WTC11 (cell line): Measurements from ENCODE around the gene KCNQ2. TPM values are rescaled to one million over a fixed set of nuclear protein-coding genes. Genes with fewer than 3 reads are reported as not detected.

ENCODE experiments used
- ATAC-seq: fragments of 200-7000 bp; cut with Tn5 transposase; 2 replicates; pipeline ENCODE4 v1.10.0; 2021; ENCODE audit warnings: mild to moderate bottlenecking, moderate library complexity
- CTCF ChIA-PET: fragments of 300-600 bp; sonication (Branson Sonifier 250); formaldehyde crosslinking; loops from one replicate; lab custom pipeline; 2021; ENCODE audit warnings: antibody characterized with exemption; lab: Charles Lee
- POLR2A ChIA-PET: fragments of 350-600 bp; sonication (Branson Sonifier 250); formaldehyde crosslinking; loops from one replicate; lab custom pipeline; 2021; ENCODE audit warnings: antibody characterized with exemption; lab: Charles Lee
- DNase-seq: peaks from one replicate; pipeline ENCODE4 v3.0.0; 2021; ENCODE audit warnings: low spot score
- H3K27ac Mint-ChIP-seq: 2 replicates; pipeline ENCODE4 v1.8.0; 2021; ENCODE audit warnings: mixed read lengths
- H3K27me3 Mint-ChIP-seq: 2 replicates; pipeline ENCODE4 v1.8.0; 2021; ENCODE audit warnings: low read depth, mild to moderate bottlenecking, moderate library complexity, mixed read lengths
- H3K36me3 Mint-ChIP-seq: 2 replicates; pipeline ENCODE4 v1.8.0; 2021; ENCODE audit warnings: mixed read lengths
- H3K4me1 Mint-ChIP-seq: 2 replicates; pipeline ENCODE4 v1.8.0; 2022; ENCODE audit warnings: mixed read lengths
- H3K4me3 Mint-ChIP-seq: 2 replicates; pipeline ENCODE4 v1.8.0; 2021; ENCODE audit warnings: mild to moderate bottlenecking, moderate library complexity, mixed read lengths
- H3K9me3 Mint-ChIP-seq: 2 replicates; pipeline ENCODE4 v1.8.0; 2021; ENCODE audit warnings: mixed read lengths
- E2F4 ChIP-seq: sonication (generic); formaldehyde crosslinking; IDR thresholded peaks from 2 replicates; pipeline ENCODE4 v1.8.1; 2022; ENCODE audit warnings: low read depth, mild to moderate bottlenecking, moderate library complexity, missing genetic modification reagents, borderline replicate concordance
- ELF4 ChIP-seq: sonication (generic); formaldehyde crosslinking; IDR thresholded peaks from 2 replicates; pipeline ENCODE4 v1.8.1; 2022; ENCODE audit warnings: low read depth, mild to moderate bottlenecking, moderate library complexity, missing genetic modification reagents
- EMX1 ChIP-seq: fragments of 250-450 bp; sonication (Bioruptor Pico); IDR thresholded peaks from 2 replicates; pipeline ENCODE4 v1.8.0; 2021; ENCODE audit warnings: mild to moderate bottlenecking
- GTF2I ChIP-seq: fragments of 250-450 bp; sonication (Bioruptor Pico); conservative IDR thresholded peaks from 2 replicates; pipeline ENCODE4 v1.4.0; 2021; ENCODE audit warnings: mild to moderate bottlenecking
- HMGXB4 ChIP-seq: sonication (generic); formaldehyde crosslinking; IDR thresholded peaks from 2 replicates; pipeline ENCODE4 v1.8.1; 2023; ENCODE audit warnings: mild to moderate bottlenecking, moderate library complexity, missing genetic modification reagents
- JAZF1 ChIP-seq: fragments of 250-450 bp; sonication (Bioruptor Pico); IDR thresholded peaks from 2 replicates; pipeline ENCODE4 v1.9.0; 2021; ENCODE audit warnings: moderate library complexity, mild to moderate bottlenecking, inconsistent platforms
- MAX ChIP-seq: sonication (generic); formaldehyde crosslinking; IDR thresholded peaks from 2 replicates; pipeline ENCODE4 v1.8.0; 2022; ENCODE audit warnings: mild to moderate bottlenecking, missing genetic modification reagents
- PRDM15 ChIP-seq: sonication (generic); formaldehyde crosslinking; IDR thresholded peaks from 2 replicates; pipeline ENCODE4 v1.8.0; 2022; ENCODE audit warnings: missing genetic modification reagents
- PREB ChIP-seq: sonication (generic); formaldehyde crosslinking; IDR thresholded peaks from 2 replicates; pipeline ENCODE4 v1.8.1; 2022; ENCODE audit warnings: mild to moderate bottlenecking, missing genetic modification reagents, moderate library complexity, borderline replicate concordance
- ZNF121 ChIP-seq: sonication (generic); formaldehyde crosslinking; IDR thresholded peaks from 2 replicates; pipeline ENCODE4 v1.8.0; 2023; ENCODE audit warnings: missing genetic modification reagents
- ZNF232 ChIP-seq: sonication (generic); formaldehyde crosslinking; IDR thresholded peaks from 2 replicates; pipeline ENCODE4 v1.8.0; 2022; ENCODE audit warnings: mild to moderate bottlenecking, missing genetic modification reagents
- ZNF317 ChIP-seq: sonication (generic); formaldehyde crosslinking; IDR thresholded peaks from 2 replicates; pipeline ENCODE4 v1.8.1; 2023; ENCODE audit warnings: low read depth, mild to moderate bottlenecking, moderate library complexity, missing genetic modification reagents, borderline replicate concordance
- ZNF416 ChIP-seq: fragments of 250-450 bp; sonication (Bioruptor Pico); IDR thresholded peaks from 2 replicates; pipeline ENCODE4 v1.9.0; 2021; ENCODE audit warnings: mild to moderate bottlenecking, inconsistent platforms
- ZNF423 ChIP-seq: fragments of 250-450 bp; sonication (Bioruptor Pico); IDR thresholded peaks from 2 replicates; pipeline ENCODE4 v2.1.2; 2022; ENCODE audit warnings: mild to moderate bottlenecking, moderate library complexity
- total RNA-seq: library from RNA; stranded (reverse); gene quantifications from 3 replicates; pipeline ENCODE4 v1.2.3, GENCODE V29; 2021

The KCNQ2 gene
- total RNA-seq, 1 experiment from 2014 or later: 99.8 TPM

GRCh38 chr20:63373996-63374395 is 98.5 kb downstream of the KCNQ2 start:
- Mint-ChIP-seq H3K4me1 (peaks cover 19% of the 10 kb centered on the region), H3K36me3 (no peaks in the 10 kb centered on the region), H3K27me3 (no peaks in the 10 kb centered on the region; the same call in 1 of the 2 replicates), H3K27ac (no peak overlapping the region), H3K4me3 (no peak overlapping the region), H3K9me3 (no peaks in the 10 kb centered on the region)
- ChIA-PET CTCF (interaction anchor here (0.9 to 2.2 kb wide), 4 partner anchors 8 to 66 kb away, joined by 3 to 10 read pairs (median 3); no protein-coding TSS in a partner anchor), POLR2A (no interaction called here)
- no peak for DNase-seq
- ATAC-seq: no peak
- no peak for TF ChIP-seq ELF4 (CRISPR knock-in tag)
- TF ChIP-seq EMX1 (CRISPR knock-in tag): no peak
- no peak for TF ChIP-seq ZNF416
- no peak for TF ChIP-seq ZNF121 (CRISPR knock-in tag)
- TF ChIP-seq HMGXB4 (CRISPR knock-in tag): no peak

GRCh38 chr20:63372971-63373885 is 99.2 kb downstream of the KCNQ2 start:
- Mint-ChIP-seq H3K27me3 (no peaks in the 10 kb centered on the region; the same call in 1 of the 2 replicates), H3K27ac (no peak overlapping the region), H3K9me3 (no peaks in the 10 kb centered on the region), H3K36me3 (no peaks in the 10 kb centered on the region), H3K4me3 (no peak overlapping the region), H3K4me1 (peaks cover 14% of the 10 kb centered on the region)
- CTCF ChIA-PET: interaction anchor here (0.9 to 2.2 kb wide), 4 partner anchors 9 to 65 kb away, joined by 3 to 10 read pairs (median 4); no protein-coding TSS in a partner anchor
- ATAC-seq (no peak), DNase-seq (no peak)
- TF ChIP-seq PRDM15 (CRISPR knock-in tag) (no peak), JAZF1 (no peak), MAX (CRISPR knock-in tag) (no peak), ZNF423 (CRISPR knock-in tag) (no peak), E2F4 (no peak), PREB (CRISPR knock-in tag) (no peak), ZNF232 (CRISPR knock-in tag) (no peak), GTF2I (CRISPR knock-in tag) (no peak), ZNF317 (CRISPR knock-in tag) (no peak)
- POLR2A ChIA-PET: no interaction called here
